UCSD-AML1 (cell line): ENCODE measurements around the gene AMZ1.
"Not testable (repeated sequence)": the region's sequence is repeated elsewhere in the genome, so short reads cannot be mapped to it uniquely, and the experiment has no call there.

Source experiments
- DNase-seq: peaks from one replicate; lab custom pipeline; 2025; ENCODE audit not compliant: unreplicated experiment; lab: John Stamatoyannopoulos, UW

The AMZ1 gene

DNA sequence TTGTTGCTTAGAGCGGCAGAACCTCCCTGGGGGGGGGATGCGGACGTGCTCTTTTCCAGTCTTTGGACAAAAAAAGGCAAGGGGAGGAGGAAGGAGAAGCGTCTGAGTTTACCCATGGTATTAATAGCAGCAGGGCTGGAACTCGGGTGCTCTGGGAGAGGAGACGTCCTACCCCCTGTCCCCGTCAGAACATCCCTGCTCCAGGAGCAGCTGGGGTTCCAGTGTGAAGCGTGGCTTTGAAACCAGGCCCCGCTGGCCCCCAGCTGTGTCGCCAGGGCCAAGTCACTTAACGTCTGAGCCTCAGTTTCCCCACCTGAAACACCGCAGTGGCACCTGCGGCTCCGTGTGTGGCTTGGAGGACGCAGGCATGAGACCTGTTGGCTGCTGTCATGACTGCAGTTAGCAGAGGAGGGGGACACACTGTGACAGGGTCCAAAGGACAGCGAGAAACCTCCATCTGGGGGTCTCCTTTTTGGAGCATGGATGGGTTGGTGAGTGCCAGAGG lies 1.4 kb downstream of the AMZ1 start:
- DNase-seq, result no peak

DNA sequence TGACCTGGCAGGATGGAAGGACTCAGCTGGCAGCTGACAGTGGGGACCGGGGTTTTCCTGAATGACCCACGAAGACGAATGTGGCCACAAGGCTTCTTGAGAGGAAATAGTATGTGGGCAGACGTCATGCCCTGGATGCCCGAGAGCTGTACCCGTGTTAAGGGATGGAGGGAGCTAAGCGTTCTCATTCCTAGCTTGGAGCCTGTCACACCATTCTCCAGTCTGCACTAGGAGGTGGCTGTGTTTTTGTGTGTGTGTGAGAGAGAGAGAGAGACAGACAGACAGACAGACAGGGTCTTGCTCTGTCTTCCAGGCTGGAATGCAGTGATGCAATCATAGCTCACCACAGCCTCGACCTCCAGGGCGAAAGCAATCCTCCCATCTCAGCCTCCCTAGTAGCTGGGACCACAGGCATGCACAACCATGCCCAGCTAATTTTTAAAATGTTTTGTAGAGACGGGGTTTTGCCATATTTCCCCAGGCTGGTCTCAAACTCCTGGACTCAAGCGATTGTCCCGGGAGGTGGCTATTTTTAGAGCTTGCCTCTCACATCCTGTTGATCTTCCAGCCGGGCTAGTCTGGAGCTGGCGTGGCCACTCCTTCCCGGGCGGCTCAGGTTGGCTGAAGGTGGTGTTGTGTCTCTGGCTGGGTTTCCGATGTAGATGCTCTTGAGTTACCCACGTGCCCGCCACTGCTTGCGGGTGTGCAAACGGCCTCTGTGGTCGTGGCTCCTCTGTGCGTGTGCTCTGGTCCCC lies 2.1 kb downstream of the AMZ1 start:
- DNase-seq, result peak; percentile 13

DNA sequence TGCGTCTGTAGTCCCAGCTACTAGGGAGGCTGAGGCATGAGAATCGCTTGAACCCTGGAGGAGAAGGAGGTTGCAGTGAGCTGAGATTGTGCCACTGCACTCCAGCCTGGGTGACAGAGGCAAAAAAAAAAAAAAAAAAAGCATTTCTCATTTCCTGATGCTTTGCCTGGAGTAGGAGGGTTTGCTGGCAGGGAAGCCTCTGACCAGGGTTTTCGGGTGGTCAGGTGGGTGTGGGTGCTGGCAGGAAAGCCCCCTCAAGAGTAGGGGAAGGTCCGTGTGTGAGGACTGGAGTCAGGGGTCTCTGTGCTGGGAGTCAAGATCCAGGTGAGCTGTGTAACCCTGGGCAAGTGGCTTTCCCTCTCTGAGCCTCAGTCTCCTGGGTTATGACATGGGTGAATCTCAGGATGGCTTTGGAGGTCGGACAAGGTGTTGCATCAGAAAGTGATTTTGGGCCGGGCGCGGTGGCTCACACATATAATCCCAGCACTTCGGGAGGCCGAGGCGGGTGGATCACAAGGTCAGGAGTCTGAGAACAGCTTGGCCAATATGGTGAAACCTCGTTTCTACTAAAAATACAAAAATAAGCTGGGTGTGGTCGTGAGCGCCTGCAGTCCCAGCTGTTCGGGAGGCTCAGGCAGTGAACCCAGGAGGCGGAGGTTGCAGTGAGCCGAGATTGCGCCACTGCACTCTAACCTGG lies 3.2 kb downstream of the AMZ1 start:
- no peak for DNase-seq

DNA sequence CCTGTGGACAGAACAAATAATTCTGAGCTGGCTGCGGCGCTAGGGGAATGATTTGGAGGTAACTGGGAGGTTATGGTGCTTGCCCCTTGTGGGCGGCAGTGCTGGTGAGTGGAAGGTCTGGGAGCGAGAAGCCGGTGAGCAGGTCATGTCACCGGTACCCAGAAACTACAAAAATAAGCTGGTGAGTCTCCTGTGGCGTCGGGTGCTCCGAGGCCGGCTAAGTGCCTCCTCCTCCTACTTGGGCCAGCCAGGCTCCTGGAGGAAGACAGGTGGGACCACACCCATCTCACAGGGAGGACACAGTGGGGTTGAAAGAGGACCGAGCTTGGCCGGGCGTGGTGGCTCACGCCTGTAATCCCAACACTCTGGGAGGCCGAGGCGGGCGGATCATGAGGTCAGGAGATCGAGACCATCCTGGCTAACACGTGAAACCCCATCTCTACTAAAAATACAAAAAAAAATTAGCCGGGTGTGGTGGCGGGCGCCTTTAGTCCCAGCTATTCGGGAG lies 4.0 kb downstream of the AMZ1 start:
- DNase-seq, result not testable (repeated sequence)

DNA sequence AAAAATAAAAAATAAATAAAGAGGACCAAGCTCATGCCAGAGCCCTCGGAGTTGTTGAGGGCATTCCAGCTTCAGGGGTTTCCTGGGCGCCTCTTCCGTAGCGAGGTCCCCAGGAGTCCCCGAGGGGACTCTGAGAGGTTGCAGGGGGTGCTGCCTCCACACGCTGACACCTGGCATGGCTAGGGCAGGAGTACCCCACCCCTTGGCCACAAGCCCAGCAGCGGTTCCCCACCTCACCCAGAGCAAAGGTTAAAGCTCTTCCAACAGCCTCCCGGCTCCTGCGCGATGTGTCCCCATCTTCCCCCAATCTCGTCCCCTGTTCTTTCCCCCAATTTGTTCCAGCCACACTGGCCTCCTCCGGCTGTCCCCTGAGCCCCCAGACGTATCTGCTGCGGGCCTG lies 4.5 kb downstream of the AMZ1 start:
- no peak for DNase-seq

DNA sequence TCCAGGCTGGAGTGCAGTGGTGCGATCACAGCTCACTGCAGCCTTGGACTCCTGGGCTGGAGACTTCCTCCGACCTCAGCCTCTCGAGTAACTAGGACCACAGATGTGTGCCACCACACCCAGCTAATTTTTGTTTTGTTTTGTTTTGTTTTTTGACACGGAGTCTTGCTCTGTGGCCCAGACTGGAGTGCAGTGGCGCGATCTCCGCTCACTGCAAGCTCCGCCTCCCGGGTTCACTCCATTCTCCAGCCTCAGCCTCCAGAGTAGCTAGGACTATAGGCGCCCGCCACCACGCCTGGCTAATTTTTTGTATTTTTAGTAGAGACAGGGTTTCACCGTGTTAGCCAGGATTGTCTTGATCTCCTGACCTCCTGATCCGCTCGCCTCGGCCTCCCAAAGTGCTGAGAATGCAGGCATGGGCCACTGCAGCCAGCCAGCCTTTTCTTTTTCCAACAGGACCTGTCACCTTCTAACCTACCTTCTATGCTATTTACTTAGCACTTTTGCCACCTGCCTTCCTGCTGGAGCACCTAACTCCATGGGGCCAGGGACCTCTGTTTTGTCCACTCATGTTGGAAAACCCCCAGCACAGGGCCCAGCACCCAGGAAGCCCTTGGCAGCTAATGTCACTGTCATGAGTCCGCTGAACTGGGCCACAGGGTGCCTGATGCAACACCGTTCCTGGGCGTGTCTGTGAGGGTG lies 5.6 kb downstream of the AMZ1 start:
- DNase-seq, result not testable (repeated sequence)

DNA sequence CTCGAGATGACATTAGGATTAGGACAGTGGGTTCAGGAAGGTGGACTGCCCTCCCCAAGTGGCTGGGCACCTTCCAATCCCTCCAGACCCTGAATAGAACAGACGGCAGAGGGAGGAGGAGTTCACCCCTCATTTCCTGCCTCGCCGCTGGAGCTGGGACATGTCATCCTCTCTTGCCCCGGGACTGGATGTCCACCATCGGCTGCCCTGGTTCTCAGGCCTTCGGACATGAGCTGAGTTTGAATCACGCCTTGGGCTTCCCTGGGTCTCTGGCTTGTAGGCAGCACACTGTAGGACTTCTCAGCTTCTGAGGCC lies 6.1 kb downstream of the AMZ1 start:
- DNase-seq, result not testable (repeated sequence)

DNA sequence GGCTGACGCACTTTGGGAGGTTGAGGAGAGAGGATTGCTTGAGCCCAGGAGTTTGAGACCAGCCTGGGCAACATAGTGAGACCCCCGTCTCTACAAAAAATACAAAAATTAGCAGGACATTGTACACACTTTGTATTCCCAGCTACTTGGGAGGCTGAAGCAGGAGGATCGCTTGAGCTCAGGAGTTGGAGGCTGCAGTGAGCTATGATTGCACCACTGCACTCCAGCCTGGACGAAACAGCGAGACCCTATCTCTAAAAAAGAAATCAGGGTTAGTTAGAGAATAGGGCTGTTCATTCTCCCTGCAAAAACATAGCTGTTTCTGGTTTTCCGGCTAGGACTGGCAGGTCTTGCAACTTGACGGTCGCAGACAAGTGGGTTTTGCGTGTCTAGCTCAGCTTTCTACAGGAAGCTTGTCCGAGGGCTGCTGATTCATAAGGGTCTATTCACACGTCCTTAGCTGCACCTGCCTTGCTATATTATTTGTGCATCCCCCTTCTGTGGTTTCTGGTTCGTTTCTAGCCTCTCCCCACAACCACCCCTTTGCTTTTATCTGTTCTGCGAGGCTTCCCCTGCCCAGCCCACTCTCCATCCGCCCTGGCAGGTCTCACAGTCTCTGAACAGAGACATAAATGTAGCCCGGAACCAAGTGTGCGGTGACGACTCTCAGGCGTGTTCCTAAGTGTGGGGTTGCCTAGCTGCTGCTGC lies 10.7 kb downstream of the AMZ1 start:
- peak; percentile 29 for DNase-seq

DNA sequence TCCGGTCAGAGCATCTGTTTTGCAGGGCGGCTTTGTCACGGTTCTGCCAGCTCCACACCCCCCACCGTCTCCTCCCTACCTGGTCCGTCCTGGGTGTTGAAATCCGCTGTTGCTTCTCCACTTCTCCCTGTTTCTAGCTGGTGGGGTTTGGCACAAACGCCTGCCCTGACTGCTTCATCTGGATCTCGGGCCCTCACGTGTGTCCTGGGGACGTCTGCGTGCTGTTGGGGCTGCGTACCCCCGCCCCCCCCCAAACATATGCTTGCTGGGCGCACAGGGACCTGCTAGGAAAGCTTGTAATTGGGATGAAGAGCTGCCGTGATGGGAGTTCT lies 11.3 kb downstream of the AMZ1 start:
- DNase-seq, result no peak

DNA sequence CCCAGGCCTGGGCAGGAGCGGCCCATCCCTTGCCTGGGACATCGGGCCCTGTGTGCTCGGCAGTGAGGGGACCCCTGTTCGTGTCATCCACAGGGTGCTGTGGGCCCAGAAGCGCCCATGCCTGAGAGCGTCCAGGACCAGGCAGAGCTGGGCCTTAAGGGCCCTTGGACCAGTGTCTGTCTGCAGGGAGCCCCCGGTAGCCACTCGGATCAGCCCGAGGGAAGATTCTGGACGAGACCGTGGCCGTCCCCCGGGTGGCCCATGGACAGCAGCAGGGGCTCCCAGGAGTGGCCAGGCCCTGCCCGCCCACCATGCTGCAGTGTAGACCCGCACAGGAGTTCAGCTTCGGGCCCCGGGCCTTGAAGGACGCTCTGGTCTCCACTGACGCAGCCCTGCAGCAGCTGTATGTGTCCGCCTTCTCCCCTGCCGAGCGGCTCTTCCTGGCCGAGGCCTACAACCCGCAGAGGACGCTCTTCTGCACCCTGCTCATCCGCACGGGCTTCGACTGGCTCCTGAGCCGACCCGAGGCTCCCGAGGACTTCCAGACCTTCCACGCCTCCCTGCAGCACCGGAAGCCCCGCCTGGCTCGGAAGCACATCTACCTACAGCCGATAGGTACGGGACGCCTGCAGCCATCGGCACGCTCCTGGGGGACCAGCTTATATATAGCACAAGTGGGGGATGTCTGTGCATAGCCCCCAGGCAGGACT lies 12.3 kb downstream of the AMZ1 start:
- no peak for DNase-seq

DNA sequence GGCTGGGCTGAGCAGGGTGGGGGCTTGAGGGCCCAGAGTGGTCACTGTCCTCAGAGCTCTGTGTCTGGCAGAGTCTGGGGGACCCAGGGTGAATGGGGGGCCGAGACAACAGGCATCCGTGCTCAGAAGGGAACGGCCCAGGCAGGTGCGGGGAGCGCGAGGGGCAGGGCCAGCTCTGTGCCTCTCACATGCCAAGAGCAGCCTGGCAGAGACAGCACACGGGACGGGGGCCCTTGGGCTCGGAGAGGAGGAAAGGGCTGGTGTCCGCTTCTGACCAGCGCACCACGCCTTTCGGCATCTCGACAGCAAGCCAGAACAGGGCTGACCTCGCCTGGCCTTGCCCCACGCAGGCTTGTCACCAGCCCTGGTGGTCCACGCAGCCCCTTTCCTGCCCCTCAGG lies 13.4 kb downstream of the AMZ1 start:
- no peak for DNase-seq

DNA sequence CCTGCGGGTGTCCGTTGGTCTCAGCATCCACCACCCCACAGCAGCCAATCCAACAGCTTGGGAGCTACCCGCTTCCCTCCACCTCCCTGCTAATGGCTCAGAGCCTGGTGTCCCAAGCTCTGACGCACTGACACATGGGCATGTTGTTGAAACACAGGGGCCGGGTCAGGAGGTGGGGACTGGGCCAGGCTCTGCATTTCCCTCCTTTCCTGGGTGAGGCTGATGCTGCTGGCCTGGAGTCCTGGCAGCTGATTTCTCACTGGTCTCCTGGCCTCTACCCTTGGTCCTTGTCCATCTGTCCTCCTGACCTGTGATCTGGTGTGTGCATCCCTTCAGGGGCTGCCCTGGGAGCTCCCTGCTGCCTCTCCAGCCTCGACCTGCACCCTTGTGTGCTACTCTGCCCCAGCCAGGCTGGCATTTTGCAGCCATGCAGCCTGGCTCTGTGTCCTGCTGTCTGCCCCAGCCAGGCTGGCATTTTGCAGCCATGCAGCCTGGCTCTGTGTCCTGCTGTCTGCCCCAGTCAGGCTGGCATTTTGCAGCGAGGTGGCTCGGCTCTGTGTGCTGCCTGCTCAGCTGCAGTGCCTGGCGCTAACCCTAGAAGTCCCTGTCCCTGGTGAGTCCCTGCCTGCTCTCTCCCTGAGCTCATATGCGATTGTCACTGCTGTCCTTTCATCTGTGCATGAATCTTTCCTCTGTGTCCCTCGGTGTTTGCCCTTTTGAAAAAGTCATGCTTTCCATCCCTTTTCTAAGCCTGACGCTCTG lies 14.0 kb downstream of the AMZ1 start:
- DNase-seq, result no peak

DNA sequence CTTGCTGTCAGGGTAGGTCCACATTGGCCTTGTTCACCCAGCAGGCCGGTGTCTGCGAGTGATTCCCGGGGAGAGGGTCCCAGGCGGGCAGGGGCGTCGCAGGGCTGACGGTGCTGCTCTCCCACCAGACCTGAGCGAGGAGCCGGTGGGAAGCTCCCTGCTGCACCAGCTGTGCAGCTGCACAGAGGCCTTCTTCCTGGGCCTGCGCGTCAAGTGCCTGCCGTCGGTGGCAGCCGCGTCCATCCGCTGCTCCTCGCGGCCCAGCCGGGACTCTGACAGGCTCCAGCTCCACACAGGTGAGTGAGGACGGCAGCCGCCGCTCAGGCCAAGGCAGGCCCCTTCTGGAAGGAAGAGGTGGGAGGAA lies 14.6 kb downstream of the AMZ1 start:
- DNase-seq, result no peak

DNA sequence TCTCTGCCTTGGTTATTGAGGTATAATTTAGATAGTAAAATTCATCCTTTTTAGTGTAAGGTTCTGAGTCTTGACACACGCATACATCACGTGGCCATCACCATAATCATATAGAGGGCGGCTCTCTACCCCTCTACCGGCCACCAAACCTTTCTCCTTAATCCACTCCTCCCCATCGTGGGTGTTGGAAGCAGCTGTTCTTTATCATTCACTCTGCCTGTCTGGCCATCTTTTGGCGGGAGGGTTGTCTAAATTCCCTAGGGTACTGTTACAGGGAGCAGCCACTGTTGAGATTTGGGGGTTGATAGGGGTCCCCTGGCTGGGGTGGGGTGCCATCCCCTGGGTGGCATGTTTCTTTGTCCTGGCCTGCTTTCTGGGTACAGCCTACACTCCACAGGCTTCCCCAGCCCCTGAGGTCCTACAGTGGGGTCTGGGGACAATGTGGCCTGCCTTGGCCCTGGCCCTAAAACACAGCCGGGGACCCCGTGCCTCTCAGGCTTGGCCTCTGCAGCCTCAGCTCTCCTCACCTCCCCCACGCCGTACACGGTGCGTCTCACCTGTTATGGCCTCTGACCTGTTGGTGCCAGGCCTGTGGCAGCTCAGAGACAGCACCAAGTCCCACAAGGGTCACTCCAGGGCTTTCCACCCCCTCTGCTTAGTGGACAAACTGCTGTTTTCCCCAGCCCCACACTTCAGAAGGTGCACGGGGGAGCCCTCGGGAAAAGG lies 17.5 kb downstream of the AMZ1 start:
- no peak for DNase-seq

DNA sequence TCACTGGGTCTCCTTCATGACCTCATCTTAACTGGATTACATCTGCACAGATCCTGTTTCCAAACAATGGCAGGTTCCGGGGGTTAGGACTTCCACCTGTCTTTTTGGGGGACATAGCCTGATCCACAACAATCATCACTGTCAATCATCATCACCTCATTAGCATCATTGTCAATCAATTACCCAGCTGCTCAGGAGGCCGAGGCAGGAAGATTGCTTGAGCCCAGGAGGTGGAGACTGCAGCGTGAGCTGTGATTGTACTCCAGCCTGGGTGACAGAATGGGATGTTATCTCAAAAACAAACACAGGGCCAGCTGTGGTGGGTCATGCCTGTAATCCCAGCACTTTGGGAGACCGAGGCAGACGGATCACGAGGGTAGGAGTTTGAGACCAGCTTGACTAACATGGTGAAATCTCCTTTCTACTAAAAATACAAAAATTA lies 18.7 kb downstream of the AMZ1 start:
- DNase-seq, result no peak

DNA sequence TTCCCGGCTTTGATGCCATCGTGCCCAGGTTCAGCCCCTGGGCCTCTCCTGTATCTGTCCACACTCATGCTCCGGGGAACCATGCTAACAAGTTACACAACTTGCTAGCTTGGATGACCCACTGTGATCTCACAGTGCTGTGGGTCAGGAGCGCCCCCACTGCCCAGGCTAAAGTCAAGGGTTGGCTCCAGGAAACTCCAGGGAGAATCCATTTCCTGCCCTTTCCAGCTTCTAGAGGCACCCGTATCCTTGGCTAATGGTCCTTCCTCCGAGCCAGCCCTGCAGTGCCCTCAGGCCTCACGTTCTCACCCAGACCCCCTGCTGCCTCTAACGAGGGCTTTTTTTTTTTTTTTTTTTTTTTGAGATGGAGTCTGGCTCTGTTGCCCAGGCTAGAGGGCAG lies 19.5 kb downstream of the AMZ1 start:
- DNase-seq, result no peak

DNA sequence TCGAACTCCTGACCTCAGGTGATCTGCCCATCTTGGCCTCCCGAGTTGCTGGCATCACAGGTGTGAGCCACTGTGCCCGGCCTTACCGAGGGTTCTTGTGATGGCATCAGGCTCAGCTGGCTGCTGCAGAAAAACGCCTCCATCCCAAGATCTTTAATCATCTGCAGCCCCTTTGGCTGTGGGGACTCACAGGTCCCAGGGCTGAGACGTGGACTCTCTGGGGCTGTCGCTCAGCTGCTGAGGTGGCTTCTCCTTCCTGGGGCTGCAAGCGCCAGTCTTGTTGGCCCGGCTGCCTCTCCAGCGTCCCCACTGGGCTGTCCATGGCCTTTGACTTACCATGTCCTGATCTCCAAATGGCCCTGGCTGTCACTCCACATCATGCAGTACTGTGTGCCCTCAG lies 20.0 kb downstream of the AMZ1 start:
- DNase-seq, result no peak

DNA sequence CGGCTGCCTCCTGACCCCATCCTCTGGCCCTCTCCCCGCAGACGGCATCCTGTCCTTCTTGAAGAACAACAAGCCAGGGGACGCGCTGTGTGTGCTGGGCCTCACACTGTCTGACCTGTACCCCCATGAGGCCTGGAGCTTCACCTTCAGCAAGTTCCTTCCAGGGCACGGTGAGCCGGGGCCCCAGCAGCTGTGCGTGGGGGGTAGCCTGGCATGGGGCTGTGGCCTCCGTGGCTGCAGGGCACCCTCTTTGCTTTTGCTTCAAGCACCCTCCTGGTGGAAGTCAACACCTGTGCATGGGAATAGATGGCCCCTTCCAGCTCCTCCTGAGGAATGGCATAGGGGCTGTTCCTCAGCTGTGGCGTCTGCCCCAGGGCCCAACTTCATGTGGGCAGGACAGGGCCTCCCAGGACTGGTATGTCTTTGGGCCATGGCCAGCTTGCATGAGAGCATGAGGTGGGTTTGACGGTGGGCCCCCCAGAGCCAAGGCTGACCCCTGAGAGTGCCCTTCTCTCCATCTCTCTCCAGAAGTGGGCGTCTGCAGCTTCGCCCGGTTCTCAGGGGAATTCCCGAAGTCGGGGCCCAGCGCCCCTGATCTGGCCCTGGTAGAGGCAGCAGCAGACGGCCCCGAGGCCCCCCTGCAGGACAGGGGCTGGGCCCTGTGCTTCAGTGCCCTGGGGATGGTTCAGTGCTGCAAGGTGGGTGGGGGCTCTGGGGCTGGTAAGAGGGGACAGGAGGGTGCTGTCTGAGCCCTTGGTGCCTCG lies 20.7 kb downstream of the AMZ1 start:
- DNase-seq, result no peak
